DOHH2 (cell line): Measurements from ENCODE around the gene XRCC4.

Source experiments
- CTCF ChIP-seq: fragments of 200-600 bp; sonication (generic); IDR thresholded peaks from one replicate; pipeline ENCODE4 v1.5.1; 2014; ENCODE audit warnings: antibody characterized with exemption, mild to moderate bottlenecking, low read depth, low read length; ENCODE audit not compliant: poor library complexity, severe bottlenecking
- EZH2phosphoT487 ChIP-seq: fragments of 200-600 bp; sonication (generic); IDR thresholded peaks from 2 replicates; pipeline ENCODE4 v1.6.1; 2017; ENCODE audit warnings: borderline replicate concordance, mild to moderate bottlenecking, antibody characterized with exemption, low read length, moderate library complexity, mixed read lengths

- TF ChIP-seq CTCF: no peak
- TF ChIP-seq EZH2phosphoT487: no peak
Observed at GRCh38 chr5:83173826-83174225, 96.5 kb downstream of the XRCC4 start.
